Amniotic epithelial cell (primary cell): ENCODE results near the gene CATSPERD.
A peak's percentile ranks its signal among the peaks of the same experiment; 100 is the strongest.

Source experiments
- DNase-seq: peaks from one replicate; pipeline ENCODE4 v3.0.0-alpha.2; 2010; ENCODE audit warnings: low read depth

CATSPERD gene

GRCh38 chr19:5806133-5806489 lies 85.7 kb downstream of the CATSPERD start:
- DNase-seq: no peak

DNA sequence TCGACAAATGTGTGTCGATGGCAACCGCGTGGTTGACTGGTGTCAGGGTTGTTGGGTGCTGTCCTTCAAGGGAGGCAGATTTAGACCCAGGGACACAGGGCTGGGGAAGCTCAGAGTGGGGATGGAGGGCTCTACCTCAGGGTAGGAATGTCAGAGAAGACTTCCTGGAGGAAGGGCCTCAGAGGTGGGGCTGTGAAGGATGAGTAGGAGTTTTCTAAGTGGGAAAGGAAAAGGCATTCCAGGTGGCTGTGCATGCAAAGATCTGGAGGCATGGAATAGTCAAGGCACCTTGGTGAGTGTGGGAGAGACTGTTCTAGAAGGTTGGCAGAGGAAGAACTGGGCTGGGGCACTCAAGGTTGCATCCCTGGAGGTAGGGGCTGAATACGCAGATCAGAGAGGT lies 86.5 kb downstream of the CATSPERD start:
- DNase-seq: no peak

- no peak for DNase-seq
Measured at GRCh38 chr19:5808120-5808816, 87.8 kb downstream of the CATSPERD start.

DNA sequence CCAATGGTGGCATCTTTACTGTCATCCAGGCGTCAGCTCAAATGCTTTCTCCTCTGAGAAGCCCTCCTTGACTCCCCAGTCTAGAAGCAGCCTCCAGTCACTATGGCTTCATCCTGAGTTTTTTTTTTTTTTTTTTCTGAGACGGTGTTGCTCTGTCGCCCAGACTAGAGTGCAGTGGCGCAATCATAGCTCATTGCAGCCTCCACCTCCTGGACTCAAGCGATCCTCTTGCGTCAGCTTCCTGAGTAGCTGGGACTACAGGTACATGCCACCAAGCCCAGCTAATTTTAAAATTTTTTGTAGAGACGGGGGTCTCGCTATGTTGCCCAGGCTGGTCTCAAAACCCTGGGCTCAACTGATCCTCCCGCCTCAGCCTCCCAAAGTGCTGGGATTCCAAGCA lies 88.6 kb downstream of the CATSPERD start:
- DNase-seq: peak; percentile 33

- no peak for DNase-seq
Measured at GRCh38 chr19:5809469-5809868, 89.0 kb downstream of the CATSPERD start.

- DNase-seq: no peak
Measured at GRCh38 chr19:5811117-5811516, 90.7 kb downstream of the CATSPERD start.

GRCh38 chr19:5814123-5814851 lies 93.8 kb downstream of the CATSPERD start:
- no peak for DNase-seq

GRCh38 chr19:5814852-5815246 lies 94.4 kb downstream of the CATSPERD start:
- no peak for DNase-seq

GRCh38 chr19:5817218-5817617 lies 96.8 kb downstream of the CATSPERD start:
- DNase-seq: no peak

GRCh38 chr19:5818594-5818993 lies 98.2 kb downstream of the CATSPERD start:
- no peak for DNase-seq

- DNase-seq: no peak
Measured at GRCh38 chr19:5820785-5821184, 100.3 kb downstream of the CATSPERD start.

- no peak for DNase-seq
Measured at GRCh38 chr19:5821521-5822180, 101.2 kb downstream of the CATSPERD start.

DNA sequence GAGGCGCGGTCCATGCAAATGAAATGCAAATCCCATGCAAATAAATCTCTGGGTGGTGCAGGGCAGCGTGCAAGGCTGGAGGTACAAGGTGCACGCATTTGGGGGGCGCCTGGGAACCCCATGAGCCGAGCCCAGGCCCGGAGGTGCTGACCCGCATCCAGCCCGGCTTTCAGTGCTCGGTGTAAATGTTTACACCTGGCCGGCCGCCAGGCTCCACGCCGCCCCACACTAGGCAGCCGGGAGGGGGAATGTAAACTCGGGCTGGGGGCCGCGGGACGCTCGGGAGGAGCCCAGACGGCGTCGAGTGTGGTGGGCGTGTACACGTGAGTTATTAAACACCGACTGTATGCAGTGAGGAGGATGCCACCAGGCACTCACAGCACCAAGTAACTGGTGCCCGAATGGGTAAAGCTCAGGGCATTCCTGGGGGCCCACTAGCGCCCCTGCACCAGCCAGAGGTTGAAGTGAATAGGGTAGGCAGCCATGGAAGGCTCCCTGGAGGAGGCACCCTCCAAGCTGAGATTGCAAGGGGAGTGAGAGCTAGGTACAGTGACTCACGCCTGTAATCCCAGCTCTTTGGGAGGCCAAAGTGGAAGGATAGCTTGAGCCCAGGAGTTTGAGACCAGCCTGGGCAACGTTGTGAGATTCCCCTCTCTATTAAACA lies 101.9 kb downstream of the CATSPERD start:
- DNase-seq: no peak

- DNase-seq: no peak
Measured at GRCh38 chr19:5823579-5824281, 103.3 kb downstream of the CATSPERD start.

GRCh38 chr19:5824751-5825150 lies 104.3 kb downstream of the CATSPERD start:
- DNase-seq: no peak

- DNase-seq: no peak
Measured at GRCh38 chr19:5825178-5825577, 104.7 kb downstream of the CATSPERD start.

DNA sequence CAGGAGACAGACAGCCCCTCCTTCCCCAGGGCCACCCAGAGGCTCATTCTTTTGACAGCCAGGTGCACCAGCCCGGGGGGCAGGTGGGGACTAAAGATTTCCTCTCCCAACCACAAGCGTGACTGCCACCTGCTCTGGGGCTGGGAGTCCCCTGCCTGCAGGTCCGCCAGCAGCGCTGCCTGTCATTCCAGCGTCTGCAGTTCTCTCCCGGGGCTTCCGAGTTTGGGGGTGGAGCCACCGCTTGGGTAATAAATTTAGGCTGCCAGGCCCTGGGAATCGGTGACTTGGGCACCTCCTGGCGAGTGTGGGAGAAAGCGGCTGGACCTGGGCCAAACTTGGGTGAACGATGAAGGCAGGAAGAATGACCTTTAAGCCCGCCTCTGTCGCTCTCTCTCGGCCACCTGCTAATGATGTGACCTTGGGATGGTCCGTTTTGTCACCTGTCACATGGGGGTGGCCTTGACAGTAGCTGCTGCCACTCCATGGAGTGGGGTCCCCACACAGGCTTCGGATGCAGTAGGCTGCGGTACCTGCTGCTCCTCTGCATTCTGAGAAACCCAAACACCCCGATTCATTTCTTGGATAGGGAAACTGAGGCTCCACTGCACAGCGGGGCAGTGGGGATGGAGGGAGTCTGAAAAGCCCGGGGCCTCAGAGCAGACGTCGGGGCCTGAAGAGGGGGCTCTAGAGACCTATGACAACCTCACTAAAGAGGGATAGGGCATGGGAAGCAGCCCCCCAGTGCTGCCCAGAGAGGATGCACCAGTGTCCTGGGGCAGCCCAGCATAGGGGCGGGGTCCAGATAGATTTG lies 106.3 kb downstream of the CATSPERD start:
- DNase-seq: peak; percentile 45

GRCh38 chr19:5827342-5827890 lies 107.0 kb downstream of the CATSPERD start:
- DNase-seq: no peak

DNA sequence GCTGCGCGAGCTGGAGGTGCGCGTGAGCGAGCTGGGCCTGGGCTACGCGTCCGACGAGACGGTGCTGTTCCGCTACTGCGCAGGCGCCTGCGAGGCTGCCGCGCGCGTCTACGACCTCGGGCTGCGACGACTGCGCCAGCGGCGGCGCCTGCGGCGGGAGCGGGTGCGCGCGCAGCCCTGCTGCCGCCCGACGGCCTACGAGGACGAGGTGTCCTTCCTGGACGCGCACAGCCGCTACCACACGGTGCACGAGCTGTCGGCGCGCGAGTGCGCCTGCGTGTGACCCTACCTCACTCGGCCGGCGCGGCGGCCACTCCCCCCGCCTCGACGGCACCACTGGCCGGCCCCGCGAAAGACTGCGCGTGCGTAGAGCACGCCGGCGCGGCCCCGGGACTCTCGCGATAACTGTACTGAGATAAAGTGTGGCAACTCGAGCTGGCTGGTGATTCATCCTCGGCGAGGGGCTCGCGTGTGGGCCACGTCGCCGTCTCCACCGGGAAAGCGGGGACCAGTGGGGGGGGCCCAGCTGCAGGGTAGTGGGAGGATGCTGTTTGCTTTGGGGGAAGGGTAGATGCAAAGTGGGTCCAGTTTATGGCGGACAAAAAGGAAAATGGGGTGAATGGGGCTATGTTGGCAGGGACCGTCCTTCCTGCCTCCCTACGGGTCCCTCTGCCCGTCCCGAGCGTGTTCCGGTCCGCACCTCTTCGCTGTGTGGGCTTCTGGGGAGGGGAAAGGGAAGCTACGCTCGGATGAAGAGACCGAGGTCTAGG lies 107.6 kb downstream of the CATSPERD start:
- DNase-seq: peak; percentile 85
